Measurements from ENCODE around the gene ZNF793.
A peak's percentile ranks its signal among the peaks of the same experiment; 100 is the strongest.

Gene ZNF793

DNA sequence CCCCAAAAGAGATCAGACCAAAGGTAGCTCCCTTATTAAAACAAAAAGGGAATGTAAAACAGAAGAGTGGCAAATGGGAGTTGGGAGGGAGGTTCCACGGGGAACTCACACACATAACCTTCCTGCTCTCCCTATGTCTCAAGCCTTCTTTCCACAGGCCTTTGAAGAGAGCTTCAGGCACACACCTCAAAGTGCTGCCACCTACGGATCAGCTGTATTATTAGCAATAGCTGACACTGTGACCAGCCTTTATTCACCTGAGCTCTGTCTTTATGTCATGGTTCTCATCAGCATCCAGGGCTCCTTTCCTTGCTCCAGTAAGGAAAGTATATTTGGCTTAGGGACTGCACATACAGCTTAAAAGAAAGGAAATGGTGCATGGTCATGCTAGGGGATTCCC is 76.6 kb downstream of the ZNF793 start:
- H3K4me2 ChIP-seq (ENCODE audit: low read depth, low read length, poor library complexity, severe bottlenecking), result no peak overlapping the region
- no peak overlapping the region for H3K9ac ChIP-seq (ENCODE audit: low read depth, low read length, poor library complexity, severe bottlenecking)
- H3K9me3 ChIP-seq (ENCODE audit: insufficient read depth, low read depth, low read length), result 0 out of 2 replicates have a peak, but pooled peaks cover 3% of the 10 kb centered on the region
- H4K20me1 ChIP-seq (ENCODE audit: insufficient read depth, low read length, poor library complexity, severe bottlenecking), result no peaks in the 10 kb centered on the region
- TF ChIP-seq, protein P1, sequence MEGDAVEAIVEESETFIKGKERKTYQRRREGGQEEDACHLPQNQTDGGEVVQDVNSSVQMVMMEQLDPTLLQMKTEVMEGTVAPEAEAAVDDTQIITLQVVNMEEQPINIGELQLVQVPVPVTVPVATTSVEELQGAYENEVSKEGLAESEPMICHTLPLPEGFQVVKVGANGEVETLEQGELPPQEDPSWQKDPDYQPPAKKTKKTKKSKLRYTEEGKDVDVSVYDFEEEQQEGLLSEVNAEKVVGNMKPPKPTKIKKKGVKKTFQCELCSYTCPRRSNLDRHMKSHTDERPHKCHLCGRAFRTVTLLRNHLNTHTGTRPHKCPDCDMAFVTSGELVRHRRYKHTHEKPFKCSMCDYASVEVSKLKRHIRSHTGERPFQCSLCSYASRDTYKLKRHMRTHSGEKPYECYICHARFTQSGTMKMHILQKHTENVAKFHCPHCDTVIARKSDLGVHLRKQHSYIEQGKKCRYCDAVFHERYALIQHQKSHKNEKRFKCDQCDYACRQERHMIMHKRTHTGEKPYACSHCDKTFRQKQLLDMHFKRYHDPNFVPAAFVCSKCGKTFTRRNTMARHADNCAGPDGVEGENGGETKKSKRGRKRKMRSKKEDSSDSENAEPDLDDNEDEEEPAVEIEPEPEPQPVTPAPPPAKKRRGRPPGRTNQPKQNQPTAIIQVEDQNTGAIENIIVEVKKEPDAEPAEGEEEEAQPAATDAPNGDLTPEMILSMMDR (conservative IDR thresholded peaks at IDR 0.05; ENCODE audit: low read length), result peak; percentile 61
- TF ChIP-seq EZH2phosphoT487 (IDR thresholded peaks at IDR 0.05; ENCODE audit: borderline replicate concordance), result no peak
- H3K27me3 ChIP-seq (ENCODE audit: insufficient read depth, low read length, poor library complexity, severe bottlenecking), result no peaks in the 10 kb centered on the region
- no peaks in the 10 kb centered on the region for H3K9me2 ChIP-seq (replicated peaks; ENCODE audit: low read depth, low read length)
- no peak overlapping the region for H2AFZ ChIP-seq (ENCODE audit: low read length)
- H3K4me3 ChIP-seq (ENCODE audit: low read length, poor library complexity, severe bottlenecking), result no peak overlapping the region
- H3K4me1 ChIP-seq (ENCODE audit: insufficient read depth, low read length, poor library complexity, severe bottlenecking), result no peaks in the 10 kb centered on the region
- H3K79me2 ChIP-seq (ENCODE audit: insufficient read depth, low read length), result no peaks in the 10 kb centered on the region
- H3F3A ChIP-seq (ENCODE audit: low read depth), result no peaks in the 10 kb centered on the region
- H3K36me3 ChIP-seq (ENCODE audit: insufficient read depth, low read length), result peaks cover 14% of the 10 kb centered on the region; the same call in 1 of the 2 replicates
